Measurements from ENCODE around the gene HMCES. TPM values are rescaled to one million over a fixed set of nuclear protein-coding genes. Genes with fewer than 3 reads are reported as not detected.

Gene HMCES
- total RNA-seq, 4 donors from 2014 or later: 25.3 to 35.7 (median 30.2) TPM

- WGBS, 2 donors (ENCODE audit: low coverage in 1 of 2): 75% methylated on average over 2 of the region's 5 CpGs; no CpG with 5 or more reads in 1 of the 2 donors
- no peak for ATAC-seq
- Histone ChIP-seq H3K36me3 (peaks cover 0 to 38% of the 10 kb centered on the region in 2 donors), H3K27me3 (no peaks in the 10 kb centered on the region), H3K9me3 (no peaks in the 10 kb centered on the region), H3K4me3 (no peak overlapping the region), H3K4me1 (peaks cover 0 to 34% (median 17%) of the 10 kb centered on the region in 3 donors), H3K27ac (no peak overlapping the region)
- TF ChIP-seq EP300 (IDR thresholded peaks at IDR 0.05): no peak
- TF ChIP-seq POLR2A (IDR thresholded peaks at IDR 0.05): no peak
- TF ChIP-seq, protein P1, sequence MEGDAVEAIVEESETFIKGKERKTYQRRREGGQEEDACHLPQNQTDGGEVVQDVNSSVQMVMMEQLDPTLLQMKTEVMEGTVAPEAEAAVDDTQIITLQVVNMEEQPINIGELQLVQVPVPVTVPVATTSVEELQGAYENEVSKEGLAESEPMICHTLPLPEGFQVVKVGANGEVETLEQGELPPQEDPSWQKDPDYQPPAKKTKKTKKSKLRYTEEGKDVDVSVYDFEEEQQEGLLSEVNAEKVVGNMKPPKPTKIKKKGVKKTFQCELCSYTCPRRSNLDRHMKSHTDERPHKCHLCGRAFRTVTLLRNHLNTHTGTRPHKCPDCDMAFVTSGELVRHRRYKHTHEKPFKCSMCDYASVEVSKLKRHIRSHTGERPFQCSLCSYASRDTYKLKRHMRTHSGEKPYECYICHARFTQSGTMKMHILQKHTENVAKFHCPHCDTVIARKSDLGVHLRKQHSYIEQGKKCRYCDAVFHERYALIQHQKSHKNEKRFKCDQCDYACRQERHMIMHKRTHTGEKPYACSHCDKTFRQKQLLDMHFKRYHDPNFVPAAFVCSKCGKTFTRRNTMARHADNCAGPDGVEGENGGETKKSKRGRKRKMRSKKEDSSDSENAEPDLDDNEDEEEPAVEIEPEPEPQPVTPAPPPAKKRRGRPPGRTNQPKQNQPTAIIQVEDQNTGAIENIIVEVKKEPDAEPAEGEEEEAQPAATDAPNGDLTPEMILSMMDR (IDR thresholded peaks at IDR 0.05): no peak
- TF ChIP-seq POLR2AphosphoS5 (IDR thresholded peaks at IDR 0.05): no peak
Observed at GRCh38 chr3:129317848-129318247, 39.2 kb downstream of the HMCES start.

DNA sequence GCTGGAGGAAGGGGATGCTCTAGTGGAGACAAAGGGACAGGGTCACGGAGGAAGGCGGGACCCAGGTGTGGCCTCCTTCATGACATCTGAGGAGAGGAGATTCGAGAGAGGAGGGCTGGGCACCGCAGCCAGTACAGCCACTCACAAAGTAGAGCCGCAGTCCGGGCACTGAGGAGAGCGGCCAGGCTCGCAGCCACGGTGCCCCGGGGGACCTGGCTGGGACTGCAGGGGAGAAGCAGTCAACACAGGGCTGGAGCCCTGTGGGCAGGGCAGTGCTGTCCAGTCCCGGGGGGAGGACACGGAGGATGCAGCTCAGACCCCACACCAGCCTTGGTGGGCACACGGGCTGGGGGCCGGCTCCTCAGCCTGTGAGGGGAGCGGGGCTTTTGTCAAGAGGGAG, 40.3 kb downstream of the HMCES start:
- TF ChIP-seq, protein P1 (IDR thresholded peaks at IDR 0.05): no peak
- TF ChIP-seq EP300 (IDR thresholded peaks at IDR 0.05) (no peak), POLR2AphosphoS5 (IDR thresholded peaks at IDR 0.05) (no peak), POLR2A (IDR thresholded peaks at IDR 0.05) (no peak)
- no peaks in the 10 kb centered on the region for H3K9me3 ChIP-seq
- ATAC-seq: no peak
- no peaks in the 10 kb centered on the region for H3K27me3 ChIP-seq
- WGBS, 2 donors (ENCODE audit: low coverage in 1 of 2): 60 to 100% methylated on average over 1 to 3 of the region's 15 CpGs
- no peak overlapping the region for H3K27ac ChIP-seq
- no peak overlapping the region for H3K4me3 ChIP-seq
- H3K36me3 ChIP-seq: peaks cover 0 to 48% of the 10 kb centered on the region in 2 donors
- peaks cover 0 to 26% (median 17%) of the 10 kb centered on the region in 3 donors for H3K4me1 ChIP-seq

- TF ChIP-seq, protein P1 (IDR thresholded peaks at IDR 0.05): no peak
- no peak for TF ChIP-seq POLR2A (IDR thresholded peaks at IDR 0.05)
- TF ChIP-seq POLR2AphosphoS5 (IDR thresholded peaks at IDR 0.05): no peak
- TF ChIP-seq EP300 (IDR thresholded peaks at IDR 0.05): no peak
- Histone ChIP-seq H3K27me3 (no peaks in the 10 kb centered on the region), H3K36me3 (peaks cover 0 to 61% of the 10 kb centered on the region in 2 donors), H3K4me1 (peaks cover 0 to 18% (median 12%) of the 10 kb centered on the region in 3 donors), H3K9me3 (no peaks in the 10 kb centered on the region), H3K27ac (no peak overlapping the region), H3K4me3 (no peak overlapping the region)
- WGBS, 2 donors (ENCODE audit: low coverage in 1 of 2): no CpG with 5 or more reads among the region's 8 CpGs
- ATAC-seq: no peak
Observed at GRCh38 chr3:129320261-129320660, 41.6 kb downstream of the HMCES start.

- H3K36me3 ChIP-seq: peaks cover 0 to 61% of the 10 kb centered on the region in 2 donors
- TF ChIP-seq EP300 (IDR thresholded peaks at IDR 0.05) (no peak), POLR2A (IDR thresholded peaks at IDR 0.05) (no peak), POLR2AphosphoS5 (IDR thresholded peaks at IDR 0.05) (no peak)
- TF ChIP-seq, protein P1 (IDR thresholded peaks at IDR 0.05): no peak
- no peaks in the 10 kb centered on the region for H3K27me3 ChIP-seq
- H3K4me3 ChIP-seq: no peak overlapping the region
- 91 to 93% methylated on average over 7 of the region's 7 CpGs for WGBS, 2 donors (ENCODE audit: low coverage in 1 of 2)
- no peaks in the 10 kb centered on the region for H3K9me3 ChIP-seq
- peaks cover 0 to 18% (median 12%) of the 10 kb centered on the region in 3 donors for H3K4me1 ChIP-seq
- H3K27ac ChIP-seq: no peak overlapping the region
- no peak for ATAC-seq
Observed at GRCh38 chr3:129320825-129321487, 42.3 kb downstream of the HMCES start.

GRCh38 chr3:129321887-129322286, 43.2 kb downstream of the HMCES start:
- WGBS, 2 donors (ENCODE audit: low coverage in 1 of 2): 100% methylated on average over 1 of the region's 9 CpGs; no CpG with 5 or more reads in 1 of the 2 donors
- TF ChIP-seq POLR2AphosphoS5 (IDR thresholded peaks at IDR 0.05): no peak
- TF ChIP-seq, protein P1 (IDR thresholded peaks at IDR 0.05): no peak
- TF ChIP-seq POLR2A (IDR thresholded peaks at IDR 0.05): no peak
- no peak for TF ChIP-seq EP300 (IDR thresholded peaks at IDR 0.05)

More at GRCh38 chr3:129321887-129322286, 43.2 kb downstream of the HMCES start:
- Histone ChIP-seq H3K9me3 (no peaks in the 10 kb centered on the region), H3K36me3 (peaks cover 0 to 61% of the 10 kb centered on the region in 2 donors), H3K27me3 (no peaks in the 10 kb centered on the region), H3K4me3 (no peak overlapping the region), H3K4me1 (peaks cover 0 to 13% (median 10%) of the 10 kb centered on the region in 3 donors), H3K27ac (no peak overlapping the region)
- no peak for ATAC-seq

All from gastroesophageal sphincter (tissue), 4 donors.